ENCODE results near the gene KERA.

GRCh38 chr12:91078501-91078900, 20.7 kb upstream of the KERA start:
- TF ChIP-seq POLR2A (IDR thresholded peaks at IDR 0.05) (no peak), CTCF (IDR thresholded peaks at IDR 0.05) (no peak)
